NB4 (cell line): Measurements from ENCODE around the gene KCNA2.

Experiments
- MYC ChIP-seq: IDR thresholded peaks from 2 replicates; pipeline ENCODE4 v1.6.1; 2011; ENCODE audit warnings: low read depth, low read length
- POLR2A ChIP-seq: IDR thresholded peaks from 2 replicates; pipeline ENCODE4 v1.6.1; 2011; ENCODE audit warnings: mild to moderate bottlenecking; ENCODE audit not compliant: insufficient read length; ENCODE audit errors: extremely low read depth
- TF ChIP-seq, protein P1 (sequence below): IDR thresholded peaks from one replicate; pipeline ENCODE4 v1.5.1; 2012; ENCODE audit warnings: low read depth, low read length
- TF ChIP-seq, protein P2 (sequence below): IDR thresholded peaks from 2 replicates; pipeline ENCODE4 v1.6.1; 2011; ENCODE audit warnings: low read depth, low read length

DNA sequence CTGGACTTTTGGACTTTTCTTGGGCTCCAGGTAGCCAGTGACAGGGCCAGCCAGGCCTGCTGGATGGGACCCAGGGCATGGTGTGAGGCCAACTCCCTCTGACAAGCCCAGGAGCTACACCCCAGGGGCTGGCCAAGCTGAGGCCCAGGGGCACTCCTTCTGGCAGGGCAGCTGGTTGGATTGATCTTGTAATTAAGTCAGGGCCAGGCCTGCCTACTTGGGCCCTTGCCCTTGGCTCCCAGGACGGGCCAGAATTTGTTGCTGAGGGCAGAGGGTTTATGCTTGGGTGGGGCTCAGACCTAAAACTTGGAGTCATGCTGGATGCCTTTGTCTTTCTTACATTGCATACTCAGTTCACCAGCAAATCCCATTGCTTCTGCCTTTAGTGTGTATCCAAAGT, 20.7 kb downstream of the KCNA2 start:
- TF ChIP-seq, protein P1, sequence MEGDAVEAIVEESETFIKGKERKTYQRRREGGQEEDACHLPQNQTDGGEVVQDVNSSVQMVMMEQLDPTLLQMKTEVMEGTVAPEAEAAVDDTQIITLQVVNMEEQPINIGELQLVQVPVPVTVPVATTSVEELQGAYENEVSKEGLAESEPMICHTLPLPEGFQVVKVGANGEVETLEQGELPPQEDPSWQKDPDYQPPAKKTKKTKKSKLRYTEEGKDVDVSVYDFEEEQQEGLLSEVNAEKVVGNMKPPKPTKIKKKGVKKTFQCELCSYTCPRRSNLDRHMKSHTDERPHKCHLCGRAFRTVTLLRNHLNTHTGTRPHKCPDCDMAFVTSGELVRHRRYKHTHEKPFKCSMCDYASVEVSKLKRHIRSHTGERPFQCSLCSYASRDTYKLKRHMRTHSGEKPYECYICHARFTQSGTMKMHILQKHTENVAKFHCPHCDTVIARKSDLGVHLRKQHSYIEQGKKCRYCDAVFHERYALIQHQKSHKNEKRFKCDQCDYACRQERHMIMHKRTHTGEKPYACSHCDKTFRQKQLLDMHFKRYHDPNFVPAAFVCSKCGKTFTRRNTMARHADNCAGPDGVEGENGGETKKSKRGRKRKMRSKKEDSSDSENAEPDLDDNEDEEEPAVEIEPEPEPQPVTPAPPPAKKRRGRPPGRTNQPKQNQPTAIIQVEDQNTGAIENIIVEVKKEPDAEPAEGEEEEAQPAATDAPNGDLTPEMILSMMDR, result no peak
- TF ChIP-seq POLR2A (no peak), MYC (no peak)
- TF ChIP-seq, protein P2, sequence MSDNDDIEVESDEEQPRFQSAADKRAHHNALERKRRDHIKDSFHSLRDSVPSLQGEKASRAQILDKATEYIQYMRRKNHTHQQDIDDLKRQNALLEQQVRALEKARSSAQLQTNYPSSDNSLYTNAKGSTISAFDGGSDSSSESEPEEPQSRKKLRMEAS, result no peak
